ENCODE results near the gene DCBLD1.
"Not testable (repeated sequence)": the region's sequence is repeated elsewhere in the genome, so short reads cannot be mapped to it uniquely, and the experiment has no call there.

DCBLD1 gene

DNA sequence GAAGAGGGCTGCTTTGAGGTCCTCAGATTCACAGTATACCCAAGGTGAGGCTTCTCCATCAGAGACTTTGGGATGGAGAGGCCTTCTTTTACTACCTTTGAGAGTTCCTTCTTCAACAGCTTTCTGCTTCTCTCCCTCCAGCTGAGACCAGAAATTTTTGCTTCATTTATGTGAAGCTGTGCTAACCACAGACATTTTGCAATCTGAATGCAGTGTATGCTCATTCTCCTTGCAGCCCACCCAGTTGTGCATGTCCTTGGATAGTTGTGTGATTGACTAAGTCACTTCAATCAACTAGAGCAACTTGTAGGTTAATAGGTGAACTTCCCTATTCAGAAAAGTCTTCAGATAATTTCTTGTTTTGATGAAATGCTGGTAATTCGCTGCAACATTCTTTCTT is 20.1 kb downstream of the DCBLD1 start:
- DNase-seq, result no peak

DNA sequence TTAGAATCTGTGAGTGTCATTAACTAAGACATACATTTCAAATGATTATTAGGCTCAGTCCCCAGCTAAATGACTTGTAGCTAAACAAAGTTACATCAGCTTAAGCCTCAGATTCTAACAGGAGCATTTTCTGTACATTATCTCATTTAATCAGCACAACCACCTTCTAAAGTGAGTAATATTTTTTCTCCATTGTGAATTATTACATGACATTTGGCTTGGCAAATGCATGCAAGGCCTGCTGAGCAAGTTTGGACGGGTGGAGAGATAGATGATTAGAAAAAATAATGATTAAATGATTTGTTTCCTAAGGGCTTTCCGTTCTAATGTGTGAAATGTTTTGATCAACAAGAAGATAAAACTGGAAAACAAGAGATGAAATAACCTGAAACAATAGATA is 20.7 kb downstream of the DCBLD1 start:
- no peak for DNase-seq

DNA sequence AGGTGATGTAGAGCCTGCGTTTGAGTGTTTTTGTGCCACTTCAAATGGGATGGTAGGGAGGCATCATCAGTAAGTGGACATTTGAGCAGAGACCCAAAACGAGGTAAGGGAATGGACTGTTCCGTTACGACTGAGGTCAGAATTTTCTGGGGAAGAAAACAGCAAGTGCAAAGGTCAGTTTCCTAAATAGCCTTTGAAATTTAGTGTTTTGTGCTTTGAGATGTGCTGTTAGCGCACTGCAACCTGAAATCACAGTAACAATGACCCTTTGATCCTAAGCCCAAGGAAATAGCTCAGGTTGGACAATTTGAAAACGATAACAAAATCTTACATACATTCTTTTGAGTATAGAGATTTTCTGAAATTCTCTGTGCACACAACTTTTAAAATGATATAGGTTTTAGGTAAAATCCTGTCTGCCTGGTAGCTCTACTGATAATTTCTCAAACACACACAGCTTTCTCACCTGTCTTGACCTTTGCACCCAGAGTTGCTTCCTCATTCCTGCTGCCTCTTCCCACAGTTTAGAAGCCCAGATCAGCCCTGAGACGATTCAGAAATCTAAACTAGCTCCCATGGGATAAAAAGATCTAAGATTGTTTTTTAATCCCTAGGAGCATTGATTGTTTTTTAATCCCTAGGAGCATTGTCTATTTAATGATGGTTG is 22.1 kb downstream of the DCBLD1 start:
- DNase-seq, result no peak

DNA sequence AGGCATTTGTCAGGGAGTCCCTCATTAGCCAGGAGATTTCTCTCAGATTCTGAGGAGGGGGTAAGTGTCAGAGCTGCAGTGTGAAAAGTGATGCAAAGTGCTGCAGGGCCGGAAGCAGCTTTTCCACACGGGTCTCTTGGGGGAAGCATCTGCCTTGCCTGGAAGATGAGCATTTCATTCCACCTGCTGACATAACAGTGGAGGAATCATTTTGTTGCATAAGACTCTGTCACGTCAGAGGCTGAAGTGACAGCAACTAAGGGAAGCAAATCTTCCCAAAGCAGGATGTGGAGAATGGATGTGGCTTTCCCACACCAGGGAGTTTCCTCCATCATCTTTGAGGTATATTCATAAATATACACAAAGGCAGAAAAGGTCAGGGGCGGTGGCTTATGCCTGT is 22.8 kb downstream of the DCBLD1 start:
- DNase-seq, result peak; percentile 56

DNA sequence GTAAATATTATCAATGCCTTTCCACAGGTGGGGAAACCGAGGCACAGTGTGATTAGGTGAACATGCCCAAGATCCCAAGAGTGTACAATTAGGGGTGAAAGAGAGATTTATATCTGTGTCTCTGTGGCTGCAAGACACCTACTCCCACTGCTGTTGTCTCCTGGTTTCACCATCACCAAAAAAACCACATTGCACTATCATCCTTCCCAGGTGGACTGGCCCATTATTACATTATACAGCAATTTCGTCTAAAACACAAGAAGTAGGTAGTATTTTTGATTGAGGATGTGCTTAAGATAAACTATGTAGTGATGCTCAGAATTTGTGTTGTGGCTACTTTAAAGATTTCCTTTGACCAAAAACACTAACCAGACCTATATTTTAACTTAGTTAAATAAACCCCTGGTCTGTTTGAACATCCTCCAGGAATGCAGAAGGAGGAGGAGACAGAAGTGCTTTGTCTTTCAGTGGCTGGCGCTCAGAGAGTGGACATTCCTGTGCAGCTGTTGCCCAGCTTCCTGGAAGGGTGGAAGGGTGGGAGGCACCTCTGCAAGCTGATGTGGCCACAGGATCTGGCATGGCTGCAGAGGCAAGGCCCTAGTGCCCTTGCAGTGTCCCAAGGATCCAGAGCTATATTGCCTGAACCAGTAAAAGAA is 23.8 kb downstream of the DCBLD1 start:
- no peak for DNase-seq

DNA sequence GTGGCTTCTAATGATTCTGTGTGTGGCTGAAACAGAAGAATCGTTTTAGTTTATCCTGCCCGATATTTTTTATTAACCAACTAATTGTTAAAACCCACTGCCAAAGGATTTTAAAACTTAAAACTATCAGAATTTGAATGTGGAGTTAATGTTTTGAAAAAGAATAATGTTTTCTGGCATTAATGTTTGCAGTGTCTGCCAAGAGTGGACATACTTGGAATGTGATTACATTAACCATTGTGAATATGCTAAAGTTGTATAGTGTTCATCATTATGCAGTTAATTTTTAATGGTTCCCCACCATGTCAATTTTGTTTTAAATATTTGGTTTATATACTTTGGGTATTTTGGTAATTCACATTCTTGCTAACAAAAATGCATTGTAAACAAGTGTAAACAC is 24.4 kb downstream of the DCBLD1 start:
- peak; percentile 36 for DNase-seq

DNA sequence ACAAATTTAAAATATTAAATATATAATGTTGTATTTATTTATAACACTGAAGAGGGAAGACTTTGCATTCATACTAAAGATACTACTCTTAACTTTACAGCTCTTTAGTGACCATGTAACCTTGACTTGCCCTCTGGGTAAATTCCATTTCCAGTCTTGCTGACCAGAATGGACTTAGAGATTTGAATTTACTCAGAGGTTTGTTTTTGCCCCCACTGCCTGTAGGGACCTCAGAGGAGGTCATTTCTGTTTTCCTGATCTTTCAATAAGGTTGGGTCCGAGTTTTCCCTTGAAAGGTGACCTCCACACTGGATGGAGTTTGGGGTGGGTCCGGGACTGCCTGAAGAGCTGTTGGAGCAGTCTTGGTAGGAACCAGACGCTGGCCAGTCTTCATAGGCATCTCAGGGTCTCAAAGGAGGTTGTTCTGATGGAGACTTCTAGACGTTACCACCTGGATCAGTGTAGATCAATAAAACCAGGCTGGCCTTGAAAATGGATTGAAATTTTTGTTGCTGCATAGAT is 26.0 kb downstream of the DCBLD1 start:
- DNase-seq, result no peak

DNA sequence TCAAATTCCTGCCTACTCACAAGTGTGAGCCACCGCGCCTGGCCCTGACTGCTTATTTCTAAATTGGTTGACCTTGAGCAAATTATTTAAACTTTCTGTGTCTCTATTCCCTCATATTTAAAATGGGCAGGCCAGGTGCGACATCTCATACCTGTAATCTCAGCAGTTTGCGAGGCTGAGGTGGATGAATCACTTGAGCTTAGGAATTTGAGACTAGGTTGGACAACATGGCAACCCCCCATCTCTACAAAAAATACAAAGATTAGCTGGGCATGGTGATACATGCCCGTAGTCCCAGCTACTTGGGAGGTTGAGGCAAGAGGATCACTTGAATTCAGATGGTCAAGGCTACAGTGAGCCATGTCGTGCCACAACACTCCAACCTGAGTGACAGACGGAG is 26.5 kb downstream of the DCBLD1 start:
- DNase-seq, result no peak

DNA sequence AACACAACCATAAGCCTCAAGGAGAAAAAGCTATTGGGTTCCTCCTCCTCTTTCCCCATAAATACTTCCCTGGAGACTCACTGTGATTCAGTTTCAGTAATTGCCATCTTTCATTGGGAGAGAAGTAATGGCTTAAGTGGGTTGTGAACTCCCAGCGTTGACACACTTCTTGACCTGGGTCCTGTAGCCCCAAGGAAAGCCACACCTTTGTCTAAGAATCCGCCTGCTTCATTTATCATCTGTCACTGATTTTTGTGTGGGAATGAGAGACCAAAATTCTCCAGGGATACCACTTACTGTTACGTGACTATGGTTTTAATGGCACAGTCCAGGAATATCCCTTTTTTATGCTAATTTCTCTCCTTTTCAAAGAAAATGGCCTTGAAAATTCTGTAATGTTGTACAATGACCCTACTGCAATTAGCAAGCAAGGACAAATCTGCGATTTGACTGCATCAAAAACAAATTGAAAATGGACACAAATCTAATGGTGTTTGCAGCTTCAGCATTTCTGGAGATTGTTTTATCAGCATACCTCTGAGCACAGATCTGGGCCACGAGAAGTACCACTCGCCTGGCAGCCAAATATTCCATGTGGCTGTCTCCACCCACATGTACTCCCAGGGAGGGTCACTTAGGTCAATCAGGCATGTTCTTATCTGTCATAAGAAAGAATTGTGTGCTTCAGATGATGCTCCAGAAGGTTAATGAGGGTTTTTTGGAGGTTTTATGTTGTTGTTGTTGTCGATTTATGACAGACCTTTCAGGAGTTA is 29.8 kb downstream of the DCBLD1 start:
- no peak for DNase-seq

DNA sequence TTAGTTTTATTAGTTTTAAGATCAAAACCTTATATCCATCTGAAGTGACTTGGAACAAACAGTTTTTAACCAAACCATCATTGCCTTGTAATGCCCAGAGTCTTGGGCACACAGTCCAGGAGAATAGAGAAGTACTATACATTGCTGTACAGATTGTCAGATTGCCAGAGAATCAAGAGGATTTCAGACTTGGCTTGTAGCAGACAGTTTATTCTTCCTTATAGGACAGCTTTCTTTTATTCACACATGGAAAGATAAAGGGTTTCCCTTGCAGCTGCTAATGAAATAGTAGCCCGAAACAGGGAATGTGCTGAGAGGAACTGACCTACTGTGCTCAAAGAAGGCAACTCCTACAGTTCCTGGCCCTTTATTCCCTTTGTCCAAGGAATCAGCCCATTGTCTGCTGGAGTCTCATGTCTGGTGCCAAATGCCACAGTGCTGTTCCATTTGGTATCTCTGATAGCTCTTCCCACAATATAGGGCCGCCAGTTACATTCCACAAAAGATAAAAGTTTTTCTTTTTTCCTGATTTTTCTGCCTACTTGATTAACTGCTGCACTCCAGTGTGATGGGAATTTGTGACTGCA is 30.6 kb downstream of the DCBLD1 start:
- DNase-seq, result no peak

DNA sequence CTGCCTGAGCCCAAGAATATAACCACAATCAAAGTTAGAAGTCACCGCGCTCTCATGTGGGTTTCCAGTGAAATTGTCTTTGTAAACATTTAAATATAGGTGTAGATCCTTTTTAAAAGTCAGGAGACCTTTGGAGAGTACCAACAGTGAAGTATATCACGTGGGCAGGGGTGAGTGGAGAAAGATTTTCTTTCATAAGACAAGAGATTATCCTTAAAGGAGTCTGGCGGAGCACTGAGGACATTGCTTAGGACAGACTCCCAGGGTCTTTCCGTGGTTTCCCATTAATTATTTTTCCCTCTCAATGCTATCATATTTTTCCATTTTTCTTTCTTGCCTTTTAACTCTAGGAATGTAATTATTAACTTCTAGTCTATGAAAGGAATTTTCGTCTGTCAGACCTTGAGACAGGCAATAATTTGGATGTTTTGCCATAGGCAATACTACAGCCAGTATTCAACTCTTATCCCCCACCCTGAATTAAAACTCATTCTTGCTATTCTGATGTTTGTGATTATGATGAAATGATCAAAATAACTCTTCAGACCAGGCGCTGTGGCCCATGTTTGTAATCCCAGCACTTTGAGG is 31.4 kb downstream of the DCBLD1 start:
- no peak for DNase-seq

DNA sequence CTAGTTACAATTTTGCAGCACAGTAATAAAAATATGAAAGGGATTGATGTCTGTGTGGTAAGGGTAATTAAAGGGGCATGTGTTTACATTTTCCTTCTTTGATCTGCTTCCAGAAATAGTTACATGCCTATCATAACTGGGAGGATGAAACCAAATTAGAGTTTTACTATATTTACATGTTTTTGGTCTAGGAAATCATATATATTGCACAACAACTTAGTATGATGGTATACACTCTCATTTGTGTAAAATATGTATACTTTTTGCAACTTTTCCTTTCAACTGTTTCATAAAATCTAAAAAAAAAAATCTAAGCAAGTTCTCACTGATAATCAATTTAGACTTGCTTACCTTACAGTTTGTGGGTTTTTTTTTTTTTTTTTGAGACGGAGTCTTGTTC is 32.2 kb downstream of the DCBLD1 start:
- DNase-seq, result no peak

DNA sequence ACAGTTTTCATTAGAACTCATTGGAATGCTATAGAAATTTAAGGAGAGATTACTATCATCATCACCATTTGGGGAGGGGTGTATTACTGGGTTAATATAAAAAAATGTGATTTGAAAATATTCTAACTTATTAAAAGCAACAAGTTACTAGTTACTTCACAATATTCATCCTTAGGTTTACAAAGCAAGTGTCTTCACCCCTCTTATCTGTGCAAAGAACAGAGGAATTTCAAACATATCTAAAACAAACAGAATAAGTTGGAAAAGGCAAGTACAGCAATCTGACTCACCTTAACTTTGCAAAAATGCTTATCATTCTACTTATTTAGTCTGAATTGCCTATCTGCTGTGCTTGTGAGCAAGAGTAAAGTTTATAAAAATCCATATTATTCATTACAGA is 32.9 kb downstream of the DCBLD1 start:
- no peak for DNase-seq

DNA sequence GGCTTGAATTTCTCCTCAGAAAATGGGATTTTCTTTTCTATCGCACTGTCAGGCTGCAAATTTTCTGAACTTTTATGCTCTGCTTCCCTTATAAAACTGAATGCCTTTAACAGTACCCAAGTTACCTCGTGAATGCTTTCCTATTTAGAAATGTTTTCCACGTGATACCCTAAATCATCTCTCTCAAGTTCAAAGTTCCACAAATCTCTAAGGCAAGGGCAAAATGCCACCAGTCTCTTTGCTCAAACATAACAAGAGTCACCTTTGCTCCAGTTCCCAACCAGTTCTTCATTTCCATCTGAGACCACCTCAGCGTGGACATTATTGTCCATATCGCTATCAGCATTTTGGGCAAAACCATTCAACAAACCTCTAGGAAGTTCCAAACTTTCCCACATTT is 35.5 kb downstream of the DCBLD1 start:
- not testable (repeated sequence) for DNase-seq

DNA sequence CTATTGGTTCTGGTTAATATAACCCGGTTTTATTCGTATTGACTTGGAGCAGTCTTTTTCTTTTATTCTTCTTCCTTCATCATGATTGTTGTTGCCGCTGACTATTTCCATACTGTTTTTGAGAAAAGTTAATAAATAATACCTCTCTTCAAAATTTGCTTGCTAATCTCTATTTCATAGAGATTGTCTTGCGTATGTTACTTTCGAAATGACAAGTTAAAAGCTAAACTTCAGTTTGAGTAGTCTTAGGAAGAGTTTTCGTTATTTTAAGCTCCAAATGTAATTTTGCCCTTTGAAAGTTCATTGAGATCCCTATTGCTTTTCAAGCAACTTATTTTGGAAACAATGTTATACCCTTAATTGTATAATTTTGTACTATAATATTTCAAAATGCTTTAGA is 36.4 kb downstream of the DCBLD1 start:
- DNase-seq, result no peak

DNA sequence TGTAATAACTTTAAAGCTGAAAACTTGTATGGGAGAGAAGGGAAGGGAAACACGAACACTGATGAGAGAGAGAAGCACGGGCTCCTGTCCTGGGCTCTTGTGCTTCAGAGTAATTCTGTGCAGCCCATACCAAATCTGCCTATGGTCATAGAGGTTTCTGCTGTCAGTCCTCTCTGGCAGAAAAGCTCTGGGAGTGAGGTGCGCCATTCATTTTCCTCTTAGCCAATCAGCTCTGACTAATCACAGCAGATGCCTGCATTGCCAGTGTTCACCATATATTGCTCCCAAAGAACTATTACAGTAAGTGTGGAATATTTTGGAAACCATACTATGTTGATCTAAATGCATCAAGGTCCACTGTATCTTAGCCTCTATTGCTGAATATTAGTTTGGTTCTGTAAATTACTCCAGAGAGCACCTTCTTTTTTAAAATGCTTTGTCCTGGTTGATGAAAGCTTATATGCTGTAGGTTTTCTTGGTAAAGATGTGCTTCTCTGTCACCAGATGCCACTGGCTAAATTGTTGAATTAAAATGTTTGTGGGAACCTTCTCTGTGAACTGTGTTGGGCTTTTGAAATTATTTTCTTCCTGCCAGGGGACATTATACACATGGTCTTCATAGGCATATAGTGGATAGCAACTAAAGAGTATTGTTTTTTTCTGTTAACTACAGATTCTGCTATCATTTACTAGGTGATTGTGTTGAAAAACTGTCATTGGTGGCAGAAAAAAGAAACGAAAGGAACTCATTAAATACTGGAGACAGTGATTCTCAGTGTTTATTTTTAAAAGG is 38.3 kb downstream of the DCBLD1 start:
- no peak for DNase-seq

DNA sequence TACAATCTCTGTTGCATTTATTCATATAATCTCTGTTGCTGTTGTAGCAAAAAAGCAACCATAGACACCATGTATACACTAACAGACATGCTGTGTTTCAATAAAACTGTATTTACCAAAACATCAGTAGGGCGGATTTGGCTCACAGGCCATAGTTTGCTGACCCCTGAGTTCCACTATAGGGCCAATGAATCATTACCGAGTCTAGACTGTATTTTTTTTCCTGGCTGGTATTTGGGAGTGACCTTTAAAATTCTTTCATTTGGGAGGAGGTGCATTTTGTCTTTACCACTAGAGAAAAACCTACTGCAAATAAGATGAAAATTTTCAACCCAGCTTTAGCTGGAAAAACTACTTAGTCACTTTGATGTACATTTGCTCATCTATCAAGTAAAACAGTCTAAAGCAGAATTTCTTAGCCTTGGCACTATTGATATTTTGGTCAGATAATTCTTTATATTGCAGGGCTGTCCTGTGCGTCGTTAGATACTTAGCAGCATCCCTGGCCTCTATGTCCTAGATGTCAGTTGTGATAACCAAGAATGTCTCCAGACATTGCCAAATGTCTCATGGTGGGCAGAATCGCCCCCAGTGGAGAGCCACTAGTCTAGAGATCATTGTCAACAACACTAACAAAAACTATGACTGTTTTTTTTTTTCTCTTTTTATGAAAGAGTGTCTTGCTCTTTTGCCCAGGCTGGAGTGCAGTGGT is 39.5 kb downstream of the DCBLD1 start:
- DNase-seq, result no peak

DNA sequence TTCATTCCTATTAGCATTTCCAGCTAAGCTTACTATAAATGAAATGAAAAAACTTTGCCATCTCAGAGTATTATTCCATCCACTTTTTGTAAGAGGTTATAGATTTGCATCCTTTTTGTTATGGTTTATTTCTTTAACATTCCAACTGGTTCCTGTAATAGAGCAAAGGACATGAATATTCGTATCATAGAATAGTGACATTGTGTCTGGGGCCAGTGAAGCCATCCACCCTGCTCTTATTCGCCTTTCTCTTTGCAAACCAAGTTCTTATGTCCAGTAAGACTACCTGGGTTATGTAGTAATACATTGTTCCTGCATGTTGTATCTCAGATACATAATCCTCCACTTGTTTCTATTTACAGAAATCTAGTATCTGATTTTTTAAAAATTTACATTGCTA is 43.1 kb downstream of the DCBLD1 start:
- no peak for DNase-seq

DNA sequence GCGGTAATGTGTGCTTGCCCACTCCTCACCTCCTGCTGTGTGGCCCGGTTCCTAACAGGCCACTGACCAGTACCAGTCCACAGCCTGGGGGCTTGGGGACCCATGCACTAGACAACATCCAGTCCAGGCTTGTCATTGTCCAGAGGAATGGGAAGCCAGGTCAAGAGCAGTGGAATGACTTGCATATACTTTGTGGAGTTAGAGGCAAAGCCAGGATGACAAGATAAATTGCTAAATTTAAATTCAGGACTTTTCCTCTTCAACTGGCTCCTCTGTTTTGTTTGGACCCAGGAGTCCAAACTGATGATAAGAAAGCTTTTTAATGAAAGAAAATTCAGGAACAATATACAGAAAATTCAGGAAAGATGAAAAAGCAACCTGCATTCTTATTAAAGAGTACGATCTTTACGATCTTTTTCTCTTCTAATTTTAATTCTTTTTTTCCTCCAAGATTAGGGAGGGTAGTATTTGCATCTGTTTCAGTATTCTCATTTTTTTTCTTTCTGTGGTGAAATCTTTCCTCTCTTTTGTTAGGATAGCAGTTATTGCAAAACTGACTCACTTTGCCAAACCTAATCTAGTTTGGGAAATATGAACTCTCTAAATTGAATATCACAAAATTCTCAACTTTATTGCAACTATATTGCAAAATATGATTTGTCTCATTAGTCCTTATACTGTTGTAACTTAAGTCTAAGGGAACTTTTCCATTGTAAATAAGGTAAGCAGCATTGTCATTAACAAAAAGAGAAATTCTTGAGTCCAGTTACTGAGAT is 48.2 kb downstream of the DCBLD1 start:
- no peak for DNase-seq

DNA sequence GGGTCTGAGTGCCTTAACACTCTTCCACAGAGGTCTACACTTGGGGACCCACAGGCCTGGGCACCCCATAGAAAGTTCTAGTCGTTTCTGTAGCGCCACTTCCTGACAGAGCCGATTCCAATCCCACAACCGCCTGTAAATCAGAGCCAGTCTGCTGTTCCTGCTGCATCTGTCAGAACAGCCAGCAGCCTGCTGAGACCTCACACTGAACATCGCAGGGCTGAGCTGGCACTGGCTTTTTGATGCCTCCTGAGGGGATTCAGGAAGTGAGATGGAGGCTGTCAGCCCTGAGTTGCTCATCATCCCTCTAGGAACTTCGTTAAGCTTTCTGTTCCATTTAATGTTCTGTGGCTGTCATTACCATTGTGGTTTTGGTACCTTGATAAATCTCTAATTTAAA is 48.9 kb downstream of the DCBLD1 start:
- peak; percentile 42 for DNase-seq

Data from eye (tissue), 1 donor.